ENCODE measurements around the gene COLEC11.
"Not testable (repeated sequence)": the region's sequence is repeated elsewhere in the genome, so short reads cannot be mapped to it uniquely, and the experiment has no call there.

Gene COLEC11

GRCh38 chr2:3571284-3571683 is 23.6 kb upstream of the COLEC11 start (continued):
- 0 out of 2 replicates have a peak, but pooled peaks have one; percentile 68 for TF ChIP-seq POU6F1 (CRISPR knock-in tag; IDR thresholded peaks at IDR 0.05; ENCODE audit: borderline replicate concordance, low read depth)
- TF ChIP-seq ZNF70 (CRISPR knock-in tag; IDR thresholded peaks at IDR 0.05): no peak
- peak; percentile 42; the same call in 1 of the 2 replicates for TF ChIP-seq TOX (CRISPR knock-in tag; IDR thresholded peaks at IDR 0.05; ENCODE audit: borderline replicate concordance)

GRCh38 chr2:3572620-3573019 is 22.3 kb upstream of the COLEC11 start:
- TF ChIP-seq CSDC2 (CRISPR knock-in tag; IDR thresholded peaks at IDR 0.05): no peak
- no peak for ATAC-seq

- TF ChIP-seq TOX (CRISPR knock-in tag; IDR thresholded peaks at IDR 0.05; ENCODE audit: borderline replicate concordance) (no peak), ZNF565 (CRISPR knock-in tag; conservative IDR thresholded peaks at IDR 0.05; ENCODE audit: low read depth) (no peak), ZFP3 (CRISPR knock-in tag; IDR thresholded peaks at IDR 0.05) (no peak), ISL1 (CRISPR knock-in tag; IDR thresholded peaks at IDR 0.05) (no peak), RARB (CRISPR knock-in tag; IDR thresholded peaks at IDR 0.05) (no peak)
- ATAC-seq: no peak
These were observed 20.8 kb upstream of the COLEC11 start for GRCh38 chr2:3574155-3574554.

- ATAC-seq: peak; percentile 39
- no peak for TF ChIP-seq ZC3H10 (CRISPR knock-in tag; IDR thresholded peaks at IDR 0.05)
- no peak for TF ChIP-seq TOX (CRISPR knock-in tag; IDR thresholded peaks at IDR 0.05; ENCODE audit: borderline replicate concordance)
- no peak for TF ChIP-seq GLIS3 (CRISPR knock-in tag; IDR thresholded peaks at IDR 0.05)
- peak; percentile 34; the same call in 1 of the 2 replicates for TF ChIP-seq PATZ1 (CRISPR knock-in tag; IDR thresholded peaks at IDR 0.05; ENCODE audit: borderline replicate concordance)
These were observed 19.2 kb upstream of the COLEC11 start for GRCh38 chr2:3575534-3576262.

GRCh38 chr2:3576263-3576630 is 18.7 kb upstream of the COLEC11 start:
- peak; percentile 72; the same call in 1 of the 2 replicates for TF ChIP-seq ESRRG (CRISPR knock-in tag; IDR thresholded peaks at IDR 0.05)
- ATAC-seq: not testable (repeated sequence)

- no peak for ATAC-seq
These were observed 15.9 kb upstream of the COLEC11 start for GRCh38 chr2:3578987-3579386.

GRCh38 chr2:3580449-3580848 is 14.5 kb upstream of the COLEC11 start:
- no peak for ATAC-seq
- TF ChIP-seq TOX (CRISPR knock-in tag; IDR thresholded peaks at IDR 0.05; ENCODE audit: borderline replicate concordance) (no peak), ZFP3 (CRISPR knock-in tag; IDR thresholded peaks at IDR 0.05) (no peak), ZNF70 (CRISPR knock-in tag; IDR thresholded peaks at IDR 0.05) (no peak), ZNF565 (CRISPR knock-in tag; conservative IDR thresholded peaks at IDR 0.05; ENCODE audit: low read depth) (no peak), ZC3H10 (CRISPR knock-in tag; IDR thresholded peaks at IDR 0.05) (no peak), PPARA (CRISPR knock-in tag; IDR thresholded peaks at IDR 0.05; ENCODE audit: borderline replicate concordance) (no peak), ISL1 (CRISPR knock-in tag; IDR thresholded peaks at IDR 0.05) (no peak), ZFP30 (CRISPR knock-in tag; IDR thresholded peaks at IDR 0.05) (no peak), GLIS3 (CRISPR knock-in tag; IDR thresholded peaks at IDR 0.05) (no peak), ZNF8 (CRISPR knock-in tag; IDR thresholded peaks at IDR 0.05) (no peak), TCF4 (CRISPR knock-in tag; IDR thresholded peaks at IDR 0.05; ENCODE audit: borderline replicate concordance) (no peak), RARB (CRISPR knock-in tag; IDR thresholded peaks at IDR 0.05) (no peak)

More at GRCh38 chr2:3578987-3579386, 15.9 kb upstream of the COLEC11 start:
- TF ChIP-seq ZC3H10 (CRISPR knock-in tag; IDR thresholded peaks at IDR 0.05) (peak; percentile 91; the same call in 1 of the 2 replicates), PPARA (CRISPR knock-in tag; IDR thresholded peaks at IDR 0.05; ENCODE audit: borderline replicate concordance) (no peak), ISL1 (CRISPR knock-in tag; IDR thresholded peaks at IDR 0.05) (peak; percentile 31; the same call in 1 of the 2 replicates), PATZ1 (CRISPR knock-in tag; IDR thresholded peaks at IDR 0.05; ENCODE audit: borderline replicate concordance) (peak; percentile 83; the same call in 1 of the 2 replicates)
